ENCODE results near the gene KCTD17.

The KCTD17 gene

GRCh38 chr22:37014835-37015586, 36.5 kb upstream of the KCTD17 start:
- no peak for TF ChIP-seq CTCF (IDR thresholded peaks at IDR 0.05; ENCODE audit: borderline replicate concordance, control extremely low read depth, extremely low read depth, insufficient read depth, missing control alignments)
- no peak for DNase-seq (ENCODE audit: low spot score)
- in situ Hi-C loops (cut with MboI; ENCODE audit: low sequenced_read_pairs, unreplicated experiment): no loop called here

GRCh38 chr22:37015587-37015878, 36.0 kb upstream of the KCTD17 start:
- in situ Hi-C loops (cut with MboI; ENCODE audit: low sequenced_read_pairs, unreplicated experiment): no loop called here
- no peak for DNase-seq (ENCODE audit: low spot score)
- no peak for TF ChIP-seq CTCF (IDR thresholded peaks at IDR 0.05; ENCODE audit: borderline replicate concordance, control extremely low read depth, extremely low read depth, insufficient read depth, missing control alignments)

- in situ Hi-C loops (cut with MboI; ENCODE audit: low sequenced_read_pairs, unreplicated experiment): no loop called here
- DNase-seq (ENCODE audit: low spot score): no peak
- TF ChIP-seq CTCF (IDR thresholded peaks at IDR 0.05; ENCODE audit: borderline replicate concordance, control extremely low read depth, extremely low read depth, insufficient read depth, missing control alignments): no peak
These were observed 35.2 kb upstream of the KCTD17 start for GRCh38 chr22:37016134-37016910.

GRCh38 chr22:37017356-37017755, 34.2 kb upstream of the KCTD17 start:
- no peak for DNase-seq (ENCODE audit: low spot score)
- in situ Hi-C loops (cut with MboI; ENCODE audit: low sequenced_read_pairs, unreplicated experiment): no loop called here
- TF ChIP-seq CTCF (IDR thresholded peaks at IDR 0.05; ENCODE audit: borderline replicate concordance, control extremely low read depth, extremely low read depth, insufficient read depth, missing control alignments): no peak

- no peak for DNase-seq (ENCODE audit: low spot score)
- no peak for TF ChIP-seq CTCF (IDR thresholded peaks at IDR 0.05; ENCODE audit: borderline replicate concordance, control extremely low read depth, extremely low read depth, insufficient read depth, missing control alignments)
- in situ Hi-C loops (cut with MboI; ENCODE audit: low sequenced_read_pairs, unreplicated experiment): no loop called here
These were observed 33.3 kb upstream of the KCTD17 start for GRCh38 chr22:37018086-37018814.

GRCh38 chr22:37018815-37019308, 32.7 kb upstream of the KCTD17 start:
- no peak for TF ChIP-seq CTCF (IDR thresholded peaks at IDR 0.05; ENCODE audit: borderline replicate concordance, control extremely low read depth, extremely low read depth, insufficient read depth, missing control alignments)
- in situ Hi-C loops (cut with MboI; ENCODE audit: low sequenced_read_pairs, unreplicated experiment): no loop called here
- no peak for DNase-seq (ENCODE audit: low spot score)
